GM18526 (cell line): Measurements from ENCODE around the gene CDK12.

Experiments
- POLR2A ChIP-seq: IDR thresholded peaks from 3 replicates; pipeline ENCODE4 v1.6.1; 2011; ENCODE audit not compliant: insufficient read length; ENCODE audit errors: extremely low read depth

CDK12 gene

GRCh38 chr17:39547713-39548478, 86.6 kb downstream of the CDK12 start:
- no peak for TF ChIP-seq POLR2A

GRCh38 chr17:39548494-39549225, 87.4 kb downstream of the CDK12 start:
- TF ChIP-seq POLR2A = no peak

- TF ChIP-seq POLR2A = no peak
Measured at GRCh38 chr17:39549747-39550573, 88.7 kb downstream of the CDK12 start.

GRCh38 chr17:39551879-39552278, 90.6 kb downstream of the CDK12 start:
- TF ChIP-seq POLR2A = no peak

GRCh38 chr17:39553341-39553945, 92.2 kb downstream of the CDK12 start:
- no peak for TF ChIP-seq POLR2A

GRCh38 chr17:39555368-39555767, 94.1 kb downstream of the CDK12 start:
- TF ChIP-seq POLR2A = no peak

- TF ChIP-seq POLR2A = no peak
Measured at GRCh38 chr17:39556423-39556822, 95.1 kb downstream of the CDK12 start.

GRCh38 chr17:39562395-39562794, 101.1 kb downstream of the CDK12 start:
- no peak for TF ChIP-seq POLR2A

GRCh38 chr17:39562976-39563375, 101.7 kb downstream of the CDK12 start:
- TF ChIP-seq POLR2A = no peak

GRCh38 chr17:39563476-39563875, 102.2 kb downstream of the CDK12 start:
- TF ChIP-seq POLR2A = no peak

GRCh38 chr17:39564211-39564848, 103.0 kb downstream of the CDK12 start:
- no peak for TF ChIP-seq POLR2A

GRCh38 chr17:39566094-39566850, 105.0 kb downstream of the CDK12 start:
- TF ChIP-seq POLR2A = no peak

- TF ChIP-seq POLR2A = no peak
Measured at GRCh38 chr17:39568702-39569101, 107.4 kb downstream of the CDK12 start.

GRCh38 chr17:39569126-39569525, 107.8 kb downstream of the CDK12 start:
- TF ChIP-seq POLR2A = no peak
